GM19035 (cell line): Measurements from ENCODE around the gene SCUBE1.

Experiments
- ATAC-seq: cut with Tn5 transposase; IDR thresholded peaks from one replicate; pipeline ENCODE4 v1.9.1; 2021; ENCODE audit not compliant: unreplicated experiment

The SCUBE1 gene

GRCh38 chr22:43220625-43221380 lies 122.4 kb downstream of the SCUBE1 start:
- no peak for ATAC-seq

- no peak for ATAC-seq
Measured at GRCh38 chr22:43218786-43219185, 124.4 kb downstream of the SCUBE1 start.

GRCh38 chr22:43217285-43218030 lies 125.7 kb downstream of the SCUBE1 start:
- ATAC-seq: no peak

GRCh38 chr22:43216738-43217137 lies 126.4 kb downstream of the SCUBE1 start:
- ATAC-seq: no peak

- ATAC-seq: no peak
Measured at GRCh38 chr22:43213962-43214361, 129.2 kb downstream of the SCUBE1 start.

- no peak for ATAC-seq
Measured at GRCh38 chr22:43213051-43213450, 130.1 kb downstream of the SCUBE1 start.

GRCh38 chr22:43212434-43212952 lies 130.7 kb downstream of the SCUBE1 start:
- ATAC-seq: no peak

- no peak for ATAC-seq
Measured at GRCh38 chr22:43211941-43212433, 131.2 kb downstream of the SCUBE1 start.

GRCh38 chr22:43210631-43211515 lies 132.3 kb downstream of the SCUBE1 start:
- ATAC-seq: no peak

- no peak for ATAC-seq
Measured at GRCh38 chr22:43209971-43210370, 133.2 kb downstream of the SCUBE1 start.

- ATAC-seq: no peak
Measured at GRCh38 chr22:43209523-43209890, 133.7 kb downstream of the SCUBE1 start.

- ATAC-seq: no peak
Measured at GRCh38 chr22:43208703-43209522, 134.3 kb downstream of the SCUBE1 start.

- ATAC-seq: no peak
Measured at GRCh38 chr22:43207849-43208702, 135.1 kb downstream of the SCUBE1 start.

GRCh38 chr22:43207386-43207785 lies 135.8 kb downstream of the SCUBE1 start:
- no peak for ATAC-seq

- ATAC-seq: no peak
Measured at GRCh38 chr22:43206509-43207161, 136.5 kb downstream of the SCUBE1 start.

- no peak for ATAC-seq
Measured at GRCh38 chr22:43205748-43206508, 137.2 kb downstream of the SCUBE1 start.

GRCh38 chr22:43205261-43205691 lies 137.9 kb downstream of the SCUBE1 start:
- no peak for ATAC-seq

- no peak for ATAC-seq
Measured at GRCh38 chr22:43203471-43203981, 139.6 kb downstream of the SCUBE1 start.
